A549 (cell line): Measurements from ENCODE around the gene NFIA.

Source experiments
- JUN ChIP-seq, 2 experiments: fragments of >200 bp; sonication (Bioruptor Twin); formaldehyde crosslinking; IDR thresholded peaks; 2 replicates in 1 of 2; 3 replicates in 1 of 2; pipeline ENCODE4 v1.6.1; 2016 to 2017
- TF ChIP-seq, protein P1 (sequence below): fragments of >200 bp; sonication (Bioruptor Twin); formaldehyde crosslinking; IDR thresholded peaks from 3 replicates; pipeline ENCODE4 v1.5.1; 2016

DNA sequence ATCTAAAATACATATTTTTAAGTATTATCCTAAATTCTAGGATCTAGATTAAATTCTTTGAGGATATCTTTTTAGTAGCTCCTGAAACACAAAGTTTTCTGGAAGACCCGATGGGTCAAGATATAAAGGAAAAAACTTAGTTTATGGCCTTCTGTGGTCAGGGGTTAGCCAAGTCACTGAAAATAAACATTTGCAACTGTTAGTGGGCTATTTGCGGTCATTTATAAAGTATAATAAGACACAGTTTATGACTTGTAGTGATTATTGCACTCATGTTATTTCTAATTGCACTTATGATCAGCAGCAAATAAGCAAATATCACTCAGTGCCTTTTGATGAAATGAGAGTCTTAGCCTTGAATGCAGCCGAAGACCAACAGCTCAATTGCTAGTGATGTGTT, 183.3 kb downstream of the NFIA start:
- TF ChIP-seq JUN (IDR thresholded peaks at IDR 0.05): no peak
- TF ChIP-seq, protein P1, sequence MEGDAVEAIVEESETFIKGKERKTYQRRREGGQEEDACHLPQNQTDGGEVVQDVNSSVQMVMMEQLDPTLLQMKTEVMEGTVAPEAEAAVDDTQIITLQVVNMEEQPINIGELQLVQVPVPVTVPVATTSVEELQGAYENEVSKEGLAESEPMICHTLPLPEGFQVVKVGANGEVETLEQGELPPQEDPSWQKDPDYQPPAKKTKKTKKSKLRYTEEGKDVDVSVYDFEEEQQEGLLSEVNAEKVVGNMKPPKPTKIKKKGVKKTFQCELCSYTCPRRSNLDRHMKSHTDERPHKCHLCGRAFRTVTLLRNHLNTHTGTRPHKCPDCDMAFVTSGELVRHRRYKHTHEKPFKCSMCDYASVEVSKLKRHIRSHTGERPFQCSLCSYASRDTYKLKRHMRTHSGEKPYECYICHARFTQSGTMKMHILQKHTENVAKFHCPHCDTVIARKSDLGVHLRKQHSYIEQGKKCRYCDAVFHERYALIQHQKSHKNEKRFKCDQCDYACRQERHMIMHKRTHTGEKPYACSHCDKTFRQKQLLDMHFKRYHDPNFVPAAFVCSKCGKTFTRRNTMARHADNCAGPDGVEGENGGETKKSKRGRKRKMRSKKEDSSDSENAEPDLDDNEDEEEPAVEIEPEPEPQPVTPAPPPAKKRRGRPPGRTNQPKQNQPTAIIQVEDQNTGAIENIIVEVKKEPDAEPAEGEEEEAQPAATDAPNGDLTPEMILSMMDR: no peak
